Diencephalon (tissue), 1 donor: ENCODE measurements around the gene PDE5A. TPM values are rescaled to one million over a fixed set of nuclear protein-coding genes. Genes with fewer than 3 reads are reported as not detected.

Source experiments
- small RNA-seq: library from RNA; depleted of rRNA; stranded (forward); fragments of <200 nt; gene quantifications from one replicate; pipeline ENCODE3, GENCODE V24; 2014
- total RNA-seq: library from RNA; depleted of rRNA; stranded (reverse); fragments of >200 nt; gene quantifications from one replicate; pipeline ENCODE4 v1.2.3, GENCODE V29; 2014

PDE5A gene
- total RNA-seq = 58.4 TPM

DNA sequence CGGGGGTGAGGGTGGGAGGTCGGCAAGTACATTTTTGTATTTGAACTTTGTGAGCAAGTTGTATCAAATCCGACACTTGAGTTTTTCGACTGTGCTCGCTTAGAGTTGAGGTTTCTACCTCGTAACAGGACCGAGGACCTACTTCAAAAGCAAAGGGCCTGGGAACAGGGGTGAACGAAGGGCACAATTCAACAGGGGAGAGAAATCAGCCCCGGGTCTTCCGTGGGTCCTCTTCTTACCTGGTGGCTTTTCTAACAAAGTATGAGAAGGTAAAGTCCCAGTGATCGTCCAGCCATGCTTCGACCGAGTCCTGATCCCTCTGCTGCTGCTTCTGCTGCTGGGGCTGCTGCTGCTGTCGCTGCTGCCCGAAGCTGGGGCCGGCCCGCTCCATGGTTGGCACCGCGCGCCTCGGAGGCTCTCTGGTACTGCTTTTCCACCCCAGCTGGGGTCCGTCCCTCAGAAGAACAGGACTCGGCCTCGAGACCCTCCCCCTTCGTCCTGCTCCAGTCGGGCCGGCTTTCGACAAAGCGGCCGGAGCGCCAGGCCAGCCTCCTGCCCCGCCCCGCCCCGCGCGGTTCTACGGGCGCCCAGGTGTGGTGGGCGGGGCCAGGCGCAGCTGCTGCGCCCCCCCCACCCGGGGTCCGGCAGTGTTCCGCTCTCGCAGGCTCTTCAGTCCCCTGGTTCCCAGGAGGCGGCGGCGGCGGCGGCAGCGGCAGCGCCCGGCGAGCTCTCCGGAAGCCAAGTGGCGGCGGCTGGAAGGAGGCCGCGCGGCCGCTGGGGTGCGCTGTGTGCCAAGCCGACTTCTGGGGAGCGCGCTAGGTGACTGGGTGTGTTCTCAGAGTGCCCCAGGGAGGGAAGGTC lies at the start of gene PDE5A:
Gene PDE5A, minus strand, starts transcription at position 524 of the 861 bp plus-strand sequence. Its CDS starts 133 bp downstream, at position 391.

Small RNA genes lying within 50 kb of the gene (small RNA-seq; reads per million reads assigned to genes)
- not detected for gene RF00614
